ENCODE results near the gene CCR4. TPM values are rescaled to one million over a fixed set of nuclear protein-coding genes. Genes with fewer than 3 reads are reported as not detected.

The CCR4 gene
- polyA plus RNA-seq, 1 donor from 2014 or later = not detected

Other genes starting within 250 kb of the CCR4 start
- gene TRIM71, start 133.6 kb upstream of the CCR4 start, polyA plus RNA-seq = not detected
- gene GLB1, start 145.5 kb downstream of the CCR4 start, polyA plus RNA-seq = 42.6 TPM
- gene TMPPE, start 145.5 kb downstream of the CCR4 start, polyA plus RNA-seq = 2.0 TPM
- 88.0 TPM for gene CRTAP, start 162.4 kb downstream of the CCR4 start, polyA plus RNA-seq

Measured in IgD-negative memory B cell (primary cell).